Measurements from ENCODE around the gene TRIL.

TRIL gene

GRCh38 chr7:28984631-28985030, 26.5 kb upstream of the TRIL start:
- no peak for FAIRE-seq

GRCh38 chr7:28984217-28984616, 26.1 kb upstream of the TRIL start:
- DNase-seq (ENCODE audit: extremely low spot score, insufficient read length, low read depth) = no peak
- no peak for FAIRE-seq

More at GRCh38 chr7:28984631-28985030, 26.5 kb upstream of the TRIL start:
- DNase-seq (ENCODE audit: extremely low spot score, insufficient read length, low read depth) = no peak

- FAIRE-seq (no peak), DNase-seq (ENCODE audit: extremely low spot score, insufficient read length, low read depth) (no peak)
Observed at GRCh38 chr7:28983396-28984190, 25.5 kb upstream of the TRIL start.

GRCh38 chr7:28981161-28981465, 23.0 kb upstream of the TRIL start:
- no peak for FAIRE-seq

GRCh38 chr7:28980451-28981160, 22.5 kb upstream of the TRIL start:
- no peak for FAIRE-seq

More at GRCh38 chr7:28981161-28981465, 23.0 kb upstream of the TRIL start:
- no peak for DNase-seq (ENCODE audit: extremely low spot score, insufficient read length, low read depth)

GRCh38 chr7:28979776-28980175, 21.6 kb upstream of the TRIL start:
- DNase-seq (ENCODE audit: extremely low spot score, insufficient read length, low read depth) (no peak), FAIRE-seq (no peak)

More at GRCh38 chr7:28980451-28981160, 22.5 kb upstream of the TRIL start:
- DNase-seq (ENCODE audit: extremely low spot score, insufficient read length, low read depth) = no peak

GRCh38 chr7:28977881-28978280, 19.8 kb upstream of the TRIL start:
- DNase-seq (ENCODE audit: extremely low spot score, insufficient read length, low read depth) (no peak), FAIRE-seq (no peak)

GRCh38 chr7:28976022-28976421, 17.9 kb upstream of the TRIL start:
- DNase-seq (ENCODE audit: extremely low spot score, insufficient read length, low read depth) (no peak), FAIRE-seq (no peak)

GRCh38 chr7:28973591-28973990, 15.5 kb upstream of the TRIL start:
- DNase-seq (ENCODE audit: extremely low spot score, insufficient read length, low read depth) (no peak), FAIRE-seq (no peak)

GRCh38 chr7:28964056-28964455, 5.9 kb upstream of the TRIL start:
- no peak for DNase-seq (ENCODE audit: extremely low spot score, insufficient read length, low read depth)
- no peak for FAIRE-seq

- DNase-seq (ENCODE audit: extremely low spot score, insufficient read length, low read depth) (no peak), FAIRE-seq (no peak)
Observed at GRCh38 chr7:28961972-28962371, 3.8 kb upstream of the TRIL start.

GRCh38 chr7:28960071-28960840, 2.1 kb upstream of the TRIL start:
- FAIRE-seq = no peak
- DNase-seq (ENCODE audit: extremely low spot score, insufficient read length, low read depth) = no peak

- FAIRE-seq = no peak
- DNase-seq (ENCODE audit: extremely low spot score, insufficient read length, low read depth) = no peak
Observed at GRCh38 chr7:28958980-28959347, 834 bp upstream of the TRIL start.

GRCh38 chr7:28957751-28958234, 337 bp downstream of the TRIL start:
- DNase-seq (ENCODE audit: extremely low spot score, insufficient read length, low read depth) = no peak
- FAIRE-seq = no peak

- FAIRE-seq = no peak
- DNase-seq (ENCODE audit: extremely low spot score, insufficient read length, low read depth) = no peak
Observed at GRCh38 chr7:28957064-28957750, 923 bp downstream of the TRIL start.

GRCh38 chr7:28956608-28957063, 1.5 kb downstream of the TRIL start:
- FAIRE-seq (no peak), DNase-seq (ENCODE audit: extremely low spot score, insufficient read length, low read depth) (no peak)

GRCh38 chr7:28955718-28956607, 2.2 kb downstream of the TRIL start:
- no peak for DNase-seq (ENCODE audit: extremely low spot score, insufficient read length, low read depth)
- FAIRE-seq = no peak

- FAIRE-seq = no peak
Observed at GRCh38 chr7:28955356-28955717, 2.8 kb downstream of the TRIL start.

GRCh38 chr7:28954946-28955345, 3.2 kb downstream of the TRIL start:
- no peak for FAIRE-seq
- DNase-seq (ENCODE audit: extremely low spot score, insufficient read length, low read depth) = no peak

More at GRCh38 chr7:28955356-28955717, 2.8 kb downstream of the TRIL start:
- DNase-seq (ENCODE audit: extremely low spot score, insufficient read length, low read depth) = no peak
